HepG2 (cell line): Measurements from ENCODE around the gene DPEP3. TPM values are rescaled to one million over a fixed set of nuclear protein-coding genes. Genes with fewer than 3 reads are reported as not detected.

Experiments
- EHMT2 ChIP-seq: fragments of 200-600 bp; sonication (generic); IDR thresholded peaks from 2 replicates; pipeline ENCODE4 v1.7.0; 2017; ENCODE audit warnings: antibody characterized with exemption, low read depth, low read length, borderline replicate concordance
- HMGA1 ChIP-seq: sonication (generic); formaldehyde crosslinking; conservative IDR thresholded peaks from 2 replicates; pipeline ENCODE4 v1.4.0; 2020; ENCODE audit warnings: missing genetic modification reagents
- IRF2 ChIP-seq: IDR thresholded peaks from 2 replicates; pipeline ENCODE4 v1.6.1; 2018; ENCODE audit warnings: missing genetic modification reagents, missing compliant biosample characterization
- NKX3-1 ChIP-seq: sonication (generic); formaldehyde crosslinking; IDR thresholded peaks from 2 replicates; pipeline ENCODE4 v1.5.0; 2020; ENCODE audit warnings: missing genetic modification reagents
- NONO ChIP-seq, 2 experiments: fragments of 450-650 bp in 1 of 2; sonication (generic) in 1 of 2; formaldehyde crosslinking in 1 of 2; IDR thresholded peaks in 1 of 2; conservative IDR thresholded peaks in 1 of 2; 2 replicates each; pipeline versions ENCODE4 v1.6.1 to v1.8.0; 2017 to 2022; ENCODE audit warnings: mild to moderate bottlenecking in 1 of 2, missing genetic modification reagents in 1 of 2, moderate library complexity in 1 of 2
- REL ChIP-seq: sonication (generic); formaldehyde crosslinking; conservative IDR thresholded peaks from 2 replicates; pipeline ENCODE4 v1.8.0; 2022; ENCODE audit warnings: mild to moderate bottlenecking, missing genetic modification reagents, moderate library complexity
- REXO4 ChIP-seq: sonication (generic); formaldehyde crosslinking; IDR thresholded peaks from 2 replicates; pipeline ENCODE4 v1.8.0; 2022; ENCODE audit warnings: missing genetic modification reagents, mild to moderate bottlenecking, borderline replicate concordance
- RFX5 ChIP-seq: IDR thresholded peaks from 2 replicates; pipeline ENCODE4 v1.6.1; 2011; ENCODE audit warnings: low read depth, low read length, improper control_type of control experiment
- SMYD3 ChIP-seq: sonication (generic); formaldehyde crosslinking; IDR thresholded peaks from 2 replicates; pipeline ENCODE4 v1.8.1; 2023; ENCODE audit warnings: mild to moderate bottlenecking, missing genetic modification reagents
- SNRNP70 ChIP-seq: fragments of 200-400 bp; formaldehyde crosslinking; IDR thresholded peaks from 2 replicates; pipeline ENCODE4 v1.6.1; 2017; ENCODE audit warnings: mild to moderate bottlenecking, low read depth, low read length, moderate library complexity
- SOX13 ChIP-seq, 3 experiments: fragments of 450-650 bp in 1 of 3; sonication (generic) in 1 of 3; formaldehyde crosslinking in 1 of 3; IDR thresholded peaks in 2 of 3; conservative IDR thresholded peaks in 1 of 3; 2 replicates each; pipeline versions ENCODE4 v1.5.0 to v1.6.1; 2016 to 2020; ENCODE audit warnings: antibody characterized with exemption in 1 of 3, mild to moderate bottlenecking in 1 of 3, missing compliant biosample characterization in 1 of 3, missing genetic modification reagents in 1 of 3, moderate library complexity in 1 of 3
- SUZ12 ChIP-seq: fragments of 150-350 bp; IDR thresholded peaks from 2 replicates; pipeline ENCODE4 v1.6.1; 2014; ENCODE audit warnings: low read depth, low read length
- TBX3 ChIP-seq: fragments of 450-650 bp; IDR thresholded peaks from 2 replicates; pipeline ENCODE4 v1.6.1; 2017; ENCODE audit warnings: antibody characterized with exemption, mild to moderate bottlenecking, inconsistent platforms, borderline replicate concordance
- ZBTB10 ChIP-seq: sonication (generic); formaldehyde crosslinking; IDR thresholded peaks from 2 replicates; pipeline ENCODE4 v1.4.0; 2020; ENCODE audit warnings: missing genetic modification reagents, borderline replicate concordance
- ZBTB25 ChIP-seq: IDR thresholded peaks from 2 replicates; pipeline ENCODE4 v1.6.1; 2018; ENCODE audit warnings: missing genetic modification reagents
- ZNF274 ChIP-seq: sonication (generic); formaldehyde crosslinking; IDR thresholded peaks from 2 replicates; pipeline ENCODE4 v1.5.1; 2020; ENCODE audit warnings: mild to moderate bottlenecking, missing genetic modification reagents
- ZNF644 ChIP-seq: IDR thresholded peaks from 2 replicates; pipeline ENCODE4 v1.6.1; 2016; ENCODE audit warnings: low read depth
- ZNF749 ChIP-seq: sonication (generic); formaldehyde crosslinking; IDR thresholded peaks from 2 replicates; pipeline ENCODE4 v1.8.0; 2022; ENCODE audit warnings: mild to moderate bottlenecking, missing genetic modification reagents, moderate library complexity, borderline replicate concordance
- ZNF777 ChIP-seq: sonication (generic); formaldehyde crosslinking; IDR thresholded peaks from 2 replicates; pipeline ENCODE4 v1.4.0; 2020; ENCODE audit warnings: missing genetic modification reagents
- ZSCAN21 ChIP-seq: sonication (generic); formaldehyde crosslinking; IDR thresholded peaks from 2 replicates; pipeline ENCODE4 v1.8.0; 2022; ENCODE audit warnings: mild to moderate bottlenecking, missing genetic modification reagents, moderate library complexity, borderline replicate concordance
- polyA plus RNA-seq, 8 experiments: library from polyadenylated mRNA; depleted of rRNA in 3 of 8; stranded (reverse) in 7 of 8; unstranded in 1 of 8; fragments of >200 nt; fragmentation: Illumina TruSeq in 4 of 8; extraction: Trizol in 4 of 8; gene quantifications; 2 replicates each; pipeline versions ENCODE4 v1.2.1 to v1.2.3, GENCODE V29; 2011 to 2016; ENCODE audit warnings: low read depth in 4 of 8, missing spikeins in 1 of 8, mixed read lengths in 1 of 8; ENCODE audit not compliant: insufficient read depth in 1 of 8
- total RNA-seq, 5 experiments: library from RNA; depleted of rRNA; stranded (reverse); fragments of >200 nt; fragmentation: Illumina TruSeq; extraction: Trizol; gene quantifications; 2 replicates each; pipeline ENCODE4 v1.2.3, GENCODE V29; 2016; ENCODE audit warnings: low read depth in 1 of 5
- TF ChIP-seq, protein P1 (sequence below): sonication (generic); formaldehyde crosslinking; IDR thresholded peaks from 2 replicates; pipeline ENCODE4 v1.8.0; 2022; ENCODE audit warnings: missing genetic modification reagents, low read depth, mild to moderate bottlenecking, borderline replicate concordance
- TF ChIP-seq, protein P2 (sequence below): sonication (generic); formaldehyde crosslinking; IDR thresholded peaks from 2 replicates; pipeline ENCODE4 v1.4.0; 2020; ENCODE audit warnings: mild to moderate bottlenecking, missing genetic modification reagents
- TF ChIP-seq, protein P3 (sequence below): sonication (generic); formaldehyde crosslinking; IDR thresholded peaks from 2 replicates; pipeline ENCODE4 v1.8.0; 2022; ENCODE audit warnings: missing genetic modification reagents, mild to moderate bottlenecking, borderline replicate concordance

DPEP3 gene
- total and polyA plus RNA-seq, 2 of the 13 experiments (the other 11 are each of a cell fraction or from before 2014, with no cell fraction given), result not detected

GRCh38 chr16:67943256-67943618 lies 37.1 kb downstream of the DPEP3 start (continued):
- TF ChIP-seq, protein P1, sequence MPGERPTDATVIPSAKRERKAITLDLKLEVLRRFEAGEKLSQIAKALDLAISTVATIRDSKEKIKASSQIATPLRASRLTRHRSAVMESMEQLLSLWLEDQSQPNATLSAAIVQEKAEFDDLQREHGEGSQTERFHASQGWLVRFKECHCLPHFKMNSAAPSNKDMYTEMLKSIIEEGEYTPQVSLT (CRISPR knock-in tag), result no peak
- no peak for TF ChIP-seq ZNF644 (CRISPR knock-in tag)
- no peak for TF ChIP-seq SOX13 (IDR thresholded peaks at IDR 0.05)
- TF ChIP-seq SOX13 (CRISPR knock-in tag; conservative IDR thresholded peaks at IDR 0.05 in 1 of 2, IDR thresholded peaks at IDR 0.05 in 1 of 2), result peak in 1 of 2 experiments; percentile 61; a peak in 2 of 4 replicates
- no peak for TF ChIP-seq RFX5
- TF ChIP-seq IRF2 (CRISPR knock-in tag), result peak; percentile 32; the same call in 1 of the 2 replicates
- no peak for TF ChIP-seq ZBTB25
- TF ChIP-seq NONO (IDR thresholded peaks at IDR 0.05), result no peak
- peak; percentile 79 for TF ChIP-seq NONO (CRISPR knock-in tag; conservative IDR thresholded peaks at IDR 0.05)
- no peak for TF ChIP-seq ZNF274 (CRISPR knock-in tag)
- TF ChIP-seq TBX3, result peak; percentile 92
- peak; percentile 95 for TF ChIP-seq ZBTB10 (CRISPR knock-in tag)
- TF ChIP-seq SNRNP70, result no peak
- peak; percentile 64; the same call in 1 of the 2 replicates for TF ChIP-seq REL (CRISPR knock-in tag)
- TF ChIP-seq ZNF777 (CRISPR knock-in tag), result 0 out of 2 replicates have a peak, but pooled peaks have one; percentile 6
- TF ChIP-seq SMYD3 (CRISPR knock-in tag), result no peak
- TF ChIP-seq, protein P2, sequence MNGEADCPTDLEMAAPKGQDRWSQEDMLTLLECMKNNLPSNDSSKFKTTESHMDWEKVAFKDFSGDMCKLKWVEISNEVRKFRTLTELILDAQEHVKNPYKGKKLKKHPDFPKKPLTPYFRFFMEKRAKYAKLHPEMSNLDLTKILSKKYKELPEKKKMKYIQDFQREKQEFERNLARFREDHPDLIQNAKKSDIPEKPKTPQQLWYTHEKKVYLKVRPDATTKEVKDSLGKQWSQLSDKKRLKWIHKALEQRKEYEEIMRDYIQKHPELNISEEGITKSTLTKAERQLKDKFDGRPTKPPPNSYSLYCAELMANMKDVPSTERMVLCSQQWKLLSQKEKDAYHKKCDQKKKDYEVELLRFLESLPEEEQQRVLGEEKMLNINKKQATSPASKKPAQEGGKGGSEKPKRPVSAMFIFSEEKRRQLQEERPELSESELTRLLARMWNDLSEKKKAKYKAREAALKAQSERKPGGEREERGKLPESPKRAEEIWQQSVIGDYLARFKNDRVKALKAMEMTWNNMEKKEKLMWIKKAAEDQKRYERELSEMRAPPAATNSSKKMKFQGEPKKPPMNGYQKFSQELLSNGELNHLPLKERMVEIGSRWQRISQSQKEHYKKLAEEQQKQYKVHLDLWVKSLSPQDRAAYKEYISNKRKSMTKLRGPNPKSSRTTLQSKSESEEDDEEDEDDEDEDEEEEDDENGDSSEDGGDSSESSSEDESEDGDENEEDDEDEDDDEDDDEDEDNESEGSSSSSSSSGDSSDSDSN (CRISPR knock-in tag), result no peak
- no peak for TF ChIP-seq EHMT2
- no peak for TF ChIP-seq NKX3-1 (CRISPR knock-in tag)
- no peak for TF ChIP-seq HMGA1 (CRISPR knock-in tag)
- no peak for TF ChIP-seq SUZ12
- TF ChIP-seq ZNF749 (CRISPR knock-in tag), result no peak
- TF ChIP-seq REXO4 (CRISPR knock-in tag), result no peak
- TF ChIP-seq, protein P3, sequence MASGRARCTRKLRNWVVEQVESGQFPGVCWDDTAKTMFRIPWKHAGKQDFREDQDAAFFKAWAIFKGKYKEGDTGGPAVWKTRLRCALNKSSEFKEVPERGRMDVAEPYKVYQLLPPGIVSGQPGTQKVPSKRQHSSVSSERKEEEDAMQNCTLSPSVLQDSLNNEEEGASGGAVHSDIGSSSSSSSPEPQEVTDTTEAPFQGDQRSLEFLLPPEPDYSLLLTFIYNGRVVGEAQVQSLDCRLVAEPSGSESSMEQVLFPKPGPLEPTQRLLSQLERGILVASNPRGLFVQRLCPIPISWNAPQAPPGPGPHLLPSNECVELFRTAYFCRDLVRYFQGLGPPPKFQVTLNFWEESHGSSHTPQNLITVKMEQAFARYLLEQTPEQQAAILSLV (CRISPR knock-in tag), result no peak
- peak; percentile 51; the same call in 1 of the 2 replicates for TF ChIP-seq ZSCAN21
